ENCODE data around the gene EPB41L4B. TPM values are rescaled to one million over a fixed set of nuclear protein-coding genes. Genes with fewer than 3 reads are reported as not detected.

Gene EPB41L4B
- total RNA-seq, 2 donors from 2014 or later: 87.3 to 151 TPM

DNA sequence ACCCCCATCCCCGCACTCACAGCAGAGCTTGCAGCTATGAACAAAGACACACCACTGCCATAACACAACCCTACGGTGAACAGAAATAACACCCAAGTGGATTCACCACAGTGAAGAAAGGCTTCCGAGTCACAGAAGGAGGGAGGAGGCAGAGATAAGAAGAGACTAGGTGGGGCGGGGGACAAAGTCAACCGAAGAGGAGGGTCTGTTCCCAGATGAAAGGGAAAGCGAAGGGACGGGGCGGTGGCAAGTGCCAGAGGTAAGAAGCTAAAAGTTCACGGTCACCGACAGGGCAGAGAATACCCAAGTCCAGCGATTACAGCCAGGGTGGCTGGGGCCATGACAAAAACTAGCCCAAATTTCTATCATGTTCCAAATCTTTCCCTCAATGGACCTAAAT, 21.0 kb downstream of the EPB41L4B start:
- Histone ChIP-seq H3K27me3 (no peaks in the 10 kb centered on the region), H3K36me3 (no peaks in the 10 kb centered on the region)

DNA sequence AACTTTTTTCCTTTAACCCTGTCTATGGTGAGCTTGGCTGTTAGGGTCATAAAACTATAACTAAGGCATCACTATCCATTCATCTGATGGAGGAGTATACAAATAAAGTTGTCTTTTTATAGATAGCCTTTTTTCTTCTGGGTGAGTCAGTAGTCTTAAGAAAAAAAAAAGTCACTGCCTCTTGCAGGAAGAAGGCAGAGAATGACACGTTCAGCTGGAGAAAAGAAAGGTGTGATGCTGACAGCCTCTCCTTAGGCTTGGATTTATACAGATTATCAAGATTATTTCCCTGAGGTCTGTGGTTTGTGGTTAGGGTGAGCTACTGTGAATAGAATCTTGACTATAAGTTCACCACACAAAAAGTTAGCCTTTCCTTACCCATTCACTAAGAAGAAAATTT, 23.0 kb downstream of the EPB41L4B start:
- H3K9me3 ChIP-seq: no peaks in the 10 kb centered on the region
- TF ChIP-seq, protein P1, sequence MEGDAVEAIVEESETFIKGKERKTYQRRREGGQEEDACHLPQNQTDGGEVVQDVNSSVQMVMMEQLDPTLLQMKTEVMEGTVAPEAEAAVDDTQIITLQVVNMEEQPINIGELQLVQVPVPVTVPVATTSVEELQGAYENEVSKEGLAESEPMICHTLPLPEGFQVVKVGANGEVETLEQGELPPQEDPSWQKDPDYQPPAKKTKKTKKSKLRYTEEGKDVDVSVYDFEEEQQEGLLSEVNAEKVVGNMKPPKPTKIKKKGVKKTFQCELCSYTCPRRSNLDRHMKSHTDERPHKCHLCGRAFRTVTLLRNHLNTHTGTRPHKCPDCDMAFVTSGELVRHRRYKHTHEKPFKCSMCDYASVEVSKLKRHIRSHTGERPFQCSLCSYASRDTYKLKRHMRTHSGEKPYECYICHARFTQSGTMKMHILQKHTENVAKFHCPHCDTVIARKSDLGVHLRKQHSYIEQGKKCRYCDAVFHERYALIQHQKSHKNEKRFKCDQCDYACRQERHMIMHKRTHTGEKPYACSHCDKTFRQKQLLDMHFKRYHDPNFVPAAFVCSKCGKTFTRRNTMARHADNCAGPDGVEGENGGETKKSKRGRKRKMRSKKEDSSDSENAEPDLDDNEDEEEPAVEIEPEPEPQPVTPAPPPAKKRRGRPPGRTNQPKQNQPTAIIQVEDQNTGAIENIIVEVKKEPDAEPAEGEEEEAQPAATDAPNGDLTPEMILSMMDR (IDR thresholded peaks at IDR 0.05): no peak
- H3K36me3 ChIP-seq: no peaks in the 10 kb centered on the region
- H3K4me3 ChIP-seq: no peak overlapping the region
- peak overlapping the region; percentile 19 for H3K27ac ChIP-seq
- H3K4me1 ChIP-seq: peaks cover 10% of the 10 kb centered on the region
- DNase-seq: no peak
- intact Hi-C loops (cut with DNase I): no loop called here
- peak overlapping the region in 1 of 2 donors; percentile 24 for H3K9ac ChIP-seq (ENCODE audit: low read depth in 2 of 2, low read length in 2 of 2)
- no peaks in the 10 kb centered on the region for H3K27me3 ChIP-seq

More for the DNA sequence above, 21.0 kb downstream of the EPB41L4B start:
- Histone ChIP-seq H3K9ac (ENCODE audit: low read depth in 2 of 2, low read length in 2 of 2) (no peak overlapping the region), H3K4me3 (no peak overlapping the region), H3K4me1 (peaks cover 18% of the 10 kb centered on the region), H3K9me3 (no peaks in the 10 kb centered on the region), H3K27ac (no peak overlapping the region)
- no peak for DNase-seq
- TF ChIP-seq, protein P1 (IDR thresholded peaks at IDR 0.05): no peak
- intact Hi-C loops (cut with DNase I): no loop called here

DNA sequence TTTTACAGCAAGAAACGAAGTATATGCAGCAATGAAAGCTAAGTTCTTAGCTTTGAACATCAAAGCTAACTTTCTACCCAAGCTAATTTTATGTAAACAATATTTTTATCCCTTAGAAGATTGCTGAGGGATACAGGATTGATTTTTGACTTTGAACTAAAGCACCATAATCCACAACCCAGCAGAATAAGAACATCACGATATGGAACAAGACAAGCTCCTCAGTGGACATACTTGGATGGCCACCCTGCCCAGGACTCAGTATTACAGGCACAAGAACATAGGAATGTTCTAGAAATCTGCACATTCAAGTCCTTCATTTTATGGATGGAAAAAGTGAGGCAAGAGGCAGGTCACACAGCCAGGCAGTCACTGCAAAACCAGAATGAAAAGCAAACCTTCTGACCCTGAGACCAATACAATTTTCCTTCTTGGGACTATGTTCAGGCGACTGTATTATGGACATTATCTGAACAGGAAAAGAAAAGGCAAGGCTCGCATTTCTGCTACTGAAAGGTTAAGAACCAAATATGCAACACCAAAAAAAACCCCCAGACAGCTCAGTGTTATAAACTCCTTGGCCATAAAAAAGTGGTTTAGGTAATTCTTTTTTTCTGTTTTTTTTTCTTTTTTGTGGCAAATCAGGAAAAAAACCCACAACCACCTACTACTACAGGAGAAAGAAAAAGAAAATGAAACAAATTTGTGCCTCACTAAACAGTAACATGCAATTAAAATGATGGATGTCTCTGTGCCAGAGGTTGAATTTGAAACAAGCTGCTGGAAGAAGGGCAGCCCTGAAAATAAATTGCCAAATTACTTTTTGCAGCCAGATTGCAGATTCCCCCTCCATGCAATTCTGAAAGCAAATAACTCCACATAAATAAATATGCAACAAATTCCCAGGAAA, 25.4 kb downstream of the EPB41L4B start:
- peak overlapping the region; percentile 61 for H3K27ac ChIP-seq
- H3K9me3 ChIP-seq: no peaks in the 10 kb centered on the region
- DNase-seq: no peak
- H3K4me3 ChIP-seq: no peak overlapping the region
- no peaks in the 10 kb centered on the region for H3K27me3 ChIP-seq
- no peaks in the 10 kb centered on the region for H3K36me3 ChIP-seq
- TF ChIP-seq, protein P1 (IDR thresholded peaks at IDR 0.05): no peak
- no peak overlapping the region for H3K9ac ChIP-seq (ENCODE audit: low read depth in 2 of 2, low read length in 2 of 2)
- intact Hi-C loops (cut with DNase I): no loop called here
- H3K4me1 ChIP-seq: peaks cover 10% of the 10 kb centered on the region

DNA sequence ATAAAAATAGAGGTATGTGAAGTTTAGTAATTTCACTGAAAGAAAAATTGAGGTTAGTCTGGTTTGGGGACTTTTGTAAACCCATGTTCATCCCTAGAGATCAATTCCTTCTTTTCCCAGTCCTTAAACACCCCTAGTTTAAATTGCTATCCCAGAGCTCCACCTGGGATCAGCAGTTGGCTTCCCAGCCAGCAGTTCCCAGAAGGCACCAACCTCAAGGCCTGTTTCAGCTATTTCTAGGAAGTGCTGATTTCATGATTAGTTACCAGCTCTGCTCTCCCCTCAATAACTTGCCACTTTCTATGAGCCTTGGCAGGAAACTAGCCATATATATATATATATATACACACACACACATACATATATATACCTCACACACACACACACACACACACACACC, 30.5 kb downstream of the EPB41L4B start:
- no peaks in the 10 kb centered on the region for H3K27me3 ChIP-seq
- no peaks in the 10 kb centered on the region for H3K9me3 ChIP-seq
- H3K4me1 ChIP-seq: peaks cover 13% of the 10 kb centered on the region
- H3K4me3 ChIP-seq: no peak overlapping the region
- intact Hi-C loops (cut with DNase I): no loop called here
- H3K36me3 ChIP-seq: no peaks in the 10 kb centered on the region
- TF ChIP-seq, protein P1 (IDR thresholded peaks at IDR 0.05): no peak
- no peak for DNase-seq
- no peak overlapping the region for H3K27ac ChIP-seq
- no peak overlapping the region for H3K9ac ChIP-seq (ENCODE audit: low read depth in 2 of 2, low read length in 2 of 2)

DNA sequence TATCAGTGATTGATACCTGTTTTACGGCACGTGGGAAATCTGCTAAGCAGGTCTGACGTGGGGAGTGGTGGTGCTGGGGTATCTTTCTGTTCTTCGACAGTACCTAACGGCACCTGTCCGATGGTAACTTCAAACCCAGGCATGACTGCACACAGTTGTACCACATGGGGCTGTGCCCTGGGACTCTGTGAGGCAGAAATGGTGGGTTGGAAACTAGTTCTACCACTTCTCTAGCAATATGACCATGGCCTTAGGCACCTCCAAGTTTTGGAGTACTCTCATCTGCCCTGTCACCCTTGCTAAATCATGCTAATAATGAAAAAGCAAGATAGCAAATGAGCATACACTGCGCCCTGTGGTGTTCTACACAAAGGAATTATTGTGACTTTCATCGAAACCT, 30.9 kb downstream of the EPB41L4B start:
- Histone ChIP-seq H3K27ac (no peak overlapping the region), H3K9ac (ENCODE audit: low read depth in 2 of 2, low read length in 2 of 2) (no peak overlapping the region), H3K9me3 (no peaks in the 10 kb centered on the region), H3K4me3 (no peak overlapping the region), H3K27me3 (no peaks in the 10 kb centered on the region), H3K4me1 (peaks cover 10% of the 10 kb centered on the region), H3K36me3 (no peaks in the 10 kb centered on the region)
- TF ChIP-seq, protein P1 (IDR thresholded peaks at IDR 0.05): no peak
- intact Hi-C loops (cut with DNase I): no loop called here
- DNase-seq: no peak

Data from colonic mucosa (tissue), 4 donors.